Measurements from ENCODE around the gene ALOX5.

Gene ALOX5

GRCh38 chr10:45441239-45442190, 67.5 kb downstream of the ALOX5 start:
- DNase-seq (ENCODE audit: low read depth in 1 of 2, low spot score in 1 of 2), result no peak

GRCh38 chr10:45442251-45442650, 68.2 kb downstream of the ALOX5 start:
- no peak for DNase-seq (ENCODE audit: low read depth in 1 of 2, low spot score in 1 of 2)

- DNase-seq (ENCODE audit: low read depth in 1 of 2, low spot score in 1 of 2), result no peak
Observed at GRCh38 chr10:45442662-45443061, 68.6 kb downstream of the ALOX5 start.

- DNase-seq (ENCODE audit: low read depth in 1 of 2, low spot score in 1 of 2), result no peak
Observed at GRCh38 chr10:45443101-45444009, 69.3 kb downstream of the ALOX5 start.

GRCh38 chr10:45444022-45444421, 70.0 kb downstream of the ALOX5 start:
- DNase-seq (ENCODE audit: low read depth in 1 of 2, low spot score in 1 of 2), result no peak

GRCh38 chr10:45444976-45445898, 71.2 kb downstream of the ALOX5 start:
- DNase-seq (ENCODE audit: low read depth in 1 of 2, low spot score in 1 of 2), result no peak

- DNase-seq (ENCODE audit: low read depth in 1 of 2, low spot score in 1 of 2), result no peak
Observed at GRCh38 chr10:45446858-45447257, 72.8 kb downstream of the ALOX5 start.

GRCh38 chr10:45447416-45447815, 73.4 kb downstream of the ALOX5 start:
- no peak for DNase-seq (ENCODE audit: low read depth in 1 of 2, low spot score in 1 of 2)

GRCh38 chr10:45450866-45451265, 76.8 kb downstream of the ALOX5 start:
- DNase-seq (ENCODE audit: low read depth in 1 of 2, low spot score in 1 of 2), result no peak

- DNase-seq (ENCODE audit: low read depth in 1 of 2, low spot score in 1 of 2), result no peak
Observed at GRCh38 chr10:45451407-45451806, 77.4 kb downstream of the ALOX5 start.

GRCh38 chr10:45452268-45452667, 78.3 kb downstream of the ALOX5 start:
- no peak for DNase-seq (ENCODE audit: low read depth in 1 of 2, low spot score in 1 of 2)

GRCh38 chr10:45452743-45453452, 78.9 kb downstream of the ALOX5 start:
- DNase-seq (ENCODE audit: low read depth in 1 of 2, low spot score in 1 of 2), result no peak

- DNase-seq (ENCODE audit: low read depth in 1 of 2, low spot score in 1 of 2), result no peak
Observed at GRCh38 chr10:45453639-45454255, 79.7 kb downstream of the ALOX5 start.

- no peak for DNase-seq (ENCODE audit: low read depth in 1 of 2, low spot score in 1 of 2)
Observed at GRCh38 chr10:45454262-45454661, 80.2 kb downstream of the ALOX5 start.

GRCh38 chr10:45454859-45455258, 80.8 kb downstream of the ALOX5 start:
- DNase-seq (ENCODE audit: low read depth in 1 of 2, low spot score in 1 of 2), result no peak

GRCh38 chr10:45456233-45456632, 82.2 kb downstream of the ALOX5 start:
- DNase-seq (ENCODE audit: low read depth in 1 of 2, low spot score in 1 of 2), result no peak

GRCh38 chr10:45456822-45457221, 82.8 kb downstream of the ALOX5 start:
- DNase-seq (ENCODE audit: low read depth in 1 of 2, low spot score in 1 of 2), result no peak

GRCh38 chr10:45457487-45457886, 83.5 kb downstream of the ALOX5 start:
- no peak for DNase-seq (ENCODE audit: low read depth in 1 of 2, low spot score in 1 of 2)

- no peak for DNase-seq (ENCODE audit: low read depth in 1 of 2, low spot score in 1 of 2)
Observed at GRCh38 chr10:45460235-45460878, 86.3 kb downstream of the ALOX5 start.
